Measurements from ENCODE around the gene HCRTR1.

Gene HCRTR1

GRCh38 chr1:31654474-31654776, 36.9 kb downstream of the HCRTR1 start:
- no peak for DNase-seq (ENCODE audit: extremely low read depth, low read depth)
- TF ChIP-seq CTCF (IDR thresholded peaks at IDR 0.05; ENCODE audit: low read depth, low read length), result no peak

GRCh38 chr1:31655104-31655503, 37.6 kb downstream of the HCRTR1 start:
- no peak for DNase-seq (ENCODE audit: extremely low read depth, low read depth)
- TF ChIP-seq CTCF (IDR thresholded peaks at IDR 0.05; ENCODE audit: low read depth, low read length), result no peak

- no peak for DNase-seq (ENCODE audit: extremely low read depth, low read depth)
- no peak for TF ChIP-seq CTCF (IDR thresholded peaks at IDR 0.05; ENCODE audit: low read depth, low read length)
These were observed 38.3 kb downstream of the HCRTR1 start for GRCh38 chr1:31655756-31656155.

- no peak for TF ChIP-seq CTCF (IDR thresholded peaks at IDR 0.05; ENCODE audit: low read depth, low read length)
- no peak for DNase-seq (ENCODE audit: extremely low read depth, low read depth)
These were observed 39.7 kb downstream of the HCRTR1 start for GRCh38 chr1:31657020-31657804.

GRCh38 chr1:31657972-31658510, 40.6 kb downstream of the HCRTR1 start:
- TF ChIP-seq CTCF (IDR thresholded peaks at IDR 0.05; ENCODE audit: low read depth, low read length), result no peak
- DNase-seq (ENCODE audit: extremely low read depth, low read depth), result no peak

GRCh38 chr1:31658721-31659120, 41.2 kb downstream of the HCRTR1 start:
- TF ChIP-seq CTCF (IDR thresholded peaks at IDR 0.05; ENCODE audit: low read depth, low read length), result no peak
- DNase-seq (ENCODE audit: extremely low read depth, low read depth), result no peak

GRCh38 chr1:31659889-31660288, 42.4 kb downstream of the HCRTR1 start:
- no peak for TF ChIP-seq CTCF (IDR thresholded peaks at IDR 0.05; ENCODE audit: low read depth, low read length)
- no peak for DNase-seq (ENCODE audit: extremely low read depth, low read depth)
